Loucy (cell line): ENCODE results near the gene ITGB5.

Experiments used
- H2AFZ ChIP-seq: fragments of 200-600 bp; sonication (generic); 2 replicates; pipeline ENCODE4 v1.6.0; 2016; ENCODE audit warnings: antibody characterized with exemption, mild to moderate bottlenecking, low read length, moderate library complexity
- H3F3A ChIP-seq: fragments of 200-600 bp; 2 replicates; pipeline ENCODE4 v1.6.0; 2016; ENCODE audit warnings: antibody characterized with exemption, low read depth, mild to moderate bottlenecking
- H3K27me3 ChIP-seq: fragments of 200-600 bp; sonication (generic); 2 replicates; pipeline ENCODE4 v1.6.1; 2014; ENCODE audit warnings: low read length, mild to moderate bottlenecking; ENCODE audit not compliant: insufficient read depth, poor library complexity, severe bottlenecking
- H3K36me3 ChIP-seq: fragments of 200-600 bp; sonication (generic); 2 replicates; pipeline ENCODE4 v1.6.1; 2016; ENCODE audit warnings: low read length; ENCODE audit not compliant: insufficient read depth
- H3K4me1 ChIP-seq: fragments of 200-600 bp; sonication (generic); 2 replicates; pipeline ENCODE4 v1.5.1; 2014; ENCODE audit warnings: low read length, mild to moderate bottlenecking; ENCODE audit not compliant: insufficient read depth, poor library complexity, severe bottlenecking
- H3K4me2 ChIP-seq: fragments of 200-600 bp; sonication (generic); 2 replicates; pipeline ENCODE4 v1.6.0; 2014; ENCODE audit warnings: antibody characterized with exemption, low read length, low read depth, mild to moderate bottlenecking; ENCODE audit not compliant: poor library complexity, severe bottlenecking
- H3K4me3 ChIP-seq: fragments of 200-600 bp; sonication (generic); 2 replicates; pipeline ENCODE4 v1.5.1; 2014; ENCODE audit warnings: low read length, mild to moderate bottlenecking, mixed read lengths; ENCODE audit not compliant: poor library complexity, severe bottlenecking
- H3K79me2 ChIP-seq: fragments of 200-600 bp; sonication (generic); 2 replicates; pipeline ENCODE4 v1.6.1; 2014; ENCODE audit warnings: low read length; ENCODE audit not compliant: insufficient read depth
- H3K9ac ChIP-seq: fragments of 200-600 bp; sonication (generic); 2 replicates; pipeline ENCODE4 v1.6.0; 2014; ENCODE audit warnings: mild to moderate bottlenecking, low read depth, low read length, moderate library complexity; ENCODE audit not compliant: poor library complexity, severe bottlenecking
- H3K9me2 ChIP-seq: fragments of 200-600 bp; sonication (generic); replicated peaks from 2 replicates; pipeline ENCODE4 v1.6.1; 2016; ENCODE audit warnings: low read depth, low read length, mixed read lengths
- H3K9me3 ChIP-seq: fragments of 200-600 bp; sonication (generic); 2 replicates; pipeline ENCODE4 v1.6.1; 2014; ENCODE audit warnings: mild to moderate bottlenecking, antibody characterized with exemption, low read length, low read depth; ENCODE audit not compliant: insufficient read depth
- H4K20me1 ChIP-seq: fragments of 200-600 bp; sonication (generic); 2 replicates; pipeline ENCODE4 v1.6.0; 2014; ENCODE audit warnings: antibody characterized with exemption, low read length, mild to moderate bottlenecking; ENCODE audit not compliant: insufficient read depth, poor library complexity, severe bottlenecking
- CTCF ChIP-seq: fragments of 200-600 bp; sonication (generic); conservative IDR thresholded peaks from 2 replicates; pipeline ENCODE4 v1.5.1; 2014; ENCODE audit warnings: mild to moderate bottlenecking, antibody characterized with exemption, low read length
- EZH2phosphoT487 ChIP-seq: fragments of 200-600 bp; IDR thresholded peaks from 2 replicates; pipeline ENCODE4 v1.6.1; 2018; ENCODE audit warnings: antibody characterized with exemption, mild to moderate bottlenecking, moderate library complexity, borderline replicate concordance

Gene ITGB5

GRCh38 chr3:124796477-124796876 is 90.7 kb downstream of the ITGB5 start:
- H3K4me1 ChIP-seq = no peaks in the 10 kb centered on the region
- no peaks in the 10 kb centered on the region for H3K9me2 ChIP-seq
- no peak for TF ChIP-seq CTCF
- TF ChIP-seq EZH2phosphoT487 = no peak
- no peak overlapping the region for H3K4me2 ChIP-seq
- no peak overlapping the region for H3K9ac ChIP-seq
- H3K79me2 ChIP-seq = no peaks in the 10 kb centered on the region
- H3K4me3 ChIP-seq = no peak overlapping the region
- no peaks in the 10 kb centered on the region for H3F3A ChIP-seq
- no peak overlapping the region for H2AFZ ChIP-seq
- H3K9me3 ChIP-seq = no peaks in the 10 kb centered on the region
- H3K27me3 ChIP-seq = no peaks in the 10 kb centered on the region
- H4K20me1 ChIP-seq = no peaks in the 10 kb centered on the region
- H3K36me3 ChIP-seq = no peaks in the 10 kb centered on the region

- no peaks in the 10 kb centered on the region for H3K9me2 ChIP-seq
- no peaks in the 10 kb centered on the region for H3K79me2 ChIP-seq
- H3K27me3 ChIP-seq = no peaks in the 10 kb centered on the region
- H3F3A ChIP-seq = no peaks in the 10 kb centered on the region
- TF ChIP-seq CTCF (no peak), EZH2phosphoT487 (no peak)
- H4K20me1 ChIP-seq = no peaks in the 10 kb centered on the region
- no peaks in the 10 kb centered on the region for H3K36me3 ChIP-seq
- H3K4me2 ChIP-seq = no peak overlapping the region
- H3K9ac ChIP-seq = no peak overlapping the region
- no peak overlapping the region for H2AFZ ChIP-seq
- no peaks in the 10 kb centered on the region for H3K4me1 ChIP-seq
- H3K9me3 ChIP-seq = no peaks in the 10 kb centered on the region
- no peak overlapping the region for H3K4me3 ChIP-seq
Observed at GRCh38 chr3:124793054-124793739, 94.0 kb downstream of the ITGB5 start.

GRCh38 chr3:124792341-124793040 is 94.7 kb downstream of the ITGB5 start:
- no peaks in the 10 kb centered on the region for H3K4me1 ChIP-seq
- no peak overlapping the region for H2AFZ ChIP-seq
- TF ChIP-seq CTCF (no peak), EZH2phosphoT487 (no peak)
- no peaks in the 10 kb centered on the region for H3K9me2 ChIP-seq
- H4K20me1 ChIP-seq = no peaks in the 10 kb centered on the region
- no peaks in the 10 kb centered on the region for H3K36me3 ChIP-seq
- H3K9ac ChIP-seq = no peak overlapping the region
- no peaks in the 10 kb centered on the region for H3K79me2 ChIP-seq
- H3K4me3 ChIP-seq = no peak overlapping the region
- H3K9me3 ChIP-seq = no peaks in the 10 kb centered on the region
- H3F3A ChIP-seq = no peaks in the 10 kb centered on the region
- H3K4me2 ChIP-seq = no peak overlapping the region
- H3K27me3 ChIP-seq = no peaks in the 10 kb centered on the region
